DND-41 (cell line): ENCODE data around the gene MET.

Source experiments
- CTCF ChIP-seq: IDR thresholded peaks from 2 replicates; pipeline ENCODE4 v1.5.1; 2012; ENCODE audit warnings: borderline replicate concordance, low read length, moderate library complexity, mild to moderate bottlenecking; ENCODE audit not compliant: poor library complexity, severe bottlenecking; ENCODE audit errors: extremely low read depth
- EZH2 ChIP-seq: IDR thresholded peaks from 3 replicates; pipeline ENCODE4 v1.6.1; 2012; ENCODE audit warnings: borderline replicate concordance, low read depth, mild to moderate bottlenecking, moderate library complexity, low read length, inconsistent platforms; ENCODE audit not compliant: severe bottlenecking

- TF ChIP-seq CTCF (no peak), EZH2 (no peak)
Measured at GRCh38 chr7:116832692-116833091, 160.7 kb downstream of the MET start.
